ENCODE data around the gene SERTAD1.
A peak's percentile ranks its signal among the peaks of the same experiment; 100 is the strongest.

SERTAD1 gene

GRCh38 chr19:40442328-40443130, 16.7 kb upstream of the SERTAD1 start:
- peak overlapping the region; percentile 97 for H3K4me2 ChIP-seq (ENCODE audit: low read length)
- H3K36me3 ChIP-seq (ENCODE audit: control insufficient read depth, low read length), result peaks cover 32% of the 10 kb centered on the region
- H4K20me1 ChIP-seq (ENCODE audit: control insufficient read depth, insufficient read depth, low read depth, low read length), result no peaks in the 10 kb centered on the region
- peak overlapping the region; percentile 97 for H3K4me3 ChIP-seq (ENCODE audit: low read length)
- peak overlapping the region; percentile 85 for H3K27ac ChIP-seq (ENCODE audit: low read depth, low read length)
- no peaks in the 10 kb centered on the region for H3K27me3 ChIP-seq (ENCODE audit: control insufficient read depth, low read length)
- peaks cover 18% of the 10 kb centered on the region for H3K4me1 ChIP-seq (ENCODE audit: control insufficient read depth, low read length)
- no peaks in the 10 kb centered on the region for H3K9me2 ChIP-seq (replicated peaks; ENCODE audit: control insufficient read depth, low read length)
- no peaks in the 10 kb centered on the region for H3K9me3 ChIP-seq (ENCODE audit: control insufficient read depth, insufficient read depth, low read length)
- H3K79me2 ChIP-seq (ENCODE audit: control insufficient read depth, low read length), result peaks cover 35% of the 10 kb centered on the region
- TF ChIP-seq EZH2phosphoT487 (IDR thresholded peaks at IDR 0.05; ENCODE audit: borderline replicate concordance, low read length) (no peak), CTCF (IDR thresholded peaks at IDR 0.05; ENCODE audit: low read depth, low read length, poor library complexity, severe bottlenecking) (no peak)
- peaks cover 5% of the 10 kb centered on the region for H3F3A ChIP-seq (ENCODE audit: control insufficient read depth, insufficient read depth)

GRCh38 chr19:40441719-40442253, 16.0 kb upstream of the SERTAD1 start:
- Histone ChIP-seq H3K27me3 (ENCODE audit: control insufficient read depth, low read length) (no peaks in the 10 kb centered on the region), H3K4me2 (ENCODE audit: low read length) (peak overlapping the region; percentile 97), H3K9me3 (ENCODE audit: control insufficient read depth, insufficient read depth, low read length) (no peaks in the 10 kb centered on the region), H4K20me1 (ENCODE audit: control insufficient read depth, insufficient read depth, low read depth, low read length) (no peaks in the 10 kb centered on the region), H3K4me3 (ENCODE audit: low read length) (peak overlapping the region; percentile 97), H3F3A (ENCODE audit: control insufficient read depth, insufficient read depth) (peaks cover 5% of the 10 kb centered on the region), H3K27ac (ENCODE audit: low read depth, low read length) (peak overlapping the region; percentile 85), H3K4me1 (ENCODE audit: control insufficient read depth, low read length) (peaks cover 18% of the 10 kb centered on the region), H3K9me2 (replicated peaks; ENCODE audit: control insufficient read depth, low read length) (no peaks in the 10 kb centered on the region), H3K36me3 (ENCODE audit: control insufficient read depth, low read length) (peaks cover 32% of the 10 kb centered on the region), H3K79me2 (ENCODE audit: control insufficient read depth, low read length) (peaks cover 35% of the 10 kb centered on the region)
- no peak for TF ChIP-seq CTCF (IDR thresholded peaks at IDR 0.05; ENCODE audit: low read depth, low read length, poor library complexity, severe bottlenecking)
- TF ChIP-seq EZH2phosphoT487 (IDR thresholded peaks at IDR 0.05; ENCODE audit: borderline replicate concordance, low read length), result no peak

- TF ChIP-seq EZH2phosphoT487 (IDR thresholded peaks at IDR 0.05; ENCODE audit: borderline replicate concordance, low read length) (no peak), CTCF (IDR thresholded peaks at IDR 0.05; ENCODE audit: low read depth, low read length, poor library complexity, severe bottlenecking) (no peak)
Observed at GRCh38 chr19:40438284-40438683, 12.5 kb upstream of the SERTAD1 start.

More at GRCh38 chr19:40438284-40438683, 12.5 kb upstream of the SERTAD1 start:
- no peak overlapping the region for H3K4me2 ChIP-seq (ENCODE audit: low read length)
- peaks cover 45% of the 10 kb centered on the region for H3K4me1 ChIP-seq (ENCODE audit: control insufficient read depth, low read length)
- H3K4me3 ChIP-seq (ENCODE audit: low read length), result no peak overlapping the region
- peaks cover 26% of the 10 kb centered on the region for H3K36me3 ChIP-seq (ENCODE audit: control insufficient read depth, low read length)
- H3K27ac ChIP-seq (ENCODE audit: low read depth, low read length), result no peak overlapping the region
- H3K27me3 ChIP-seq (ENCODE audit: control insufficient read depth, low read length), result no peaks in the 10 kb centered on the region; the same call in 1 of the 2 replicates
- H4K20me1 ChIP-seq (ENCODE audit: control insufficient read depth, insufficient read depth, low read depth, low read length), result no peaks in the 10 kb centered on the region
- no peaks in the 10 kb centered on the region for H3K9me2 ChIP-seq (replicated peaks; ENCODE audit: control insufficient read depth, low read length)
- H3K79me2 ChIP-seq (ENCODE audit: control insufficient read depth, low read length), result peaks cover 28% of the 10 kb centered on the region
- peaks cover 8% of the 10 kb centered on the region for H3F3A ChIP-seq (ENCODE audit: control insufficient read depth, insufficient read depth)
- no peaks in the 10 kb centered on the region for H3K9me3 ChIP-seq (ENCODE audit: control insufficient read depth, insufficient read depth, low read length)

Data from DOHH2 (cell line).